ENCODE data around the gene SLC7A8.

- TF ChIP-seq SETDB1 (IDR thresholded peaks at IDR 0.05; ENCODE audit: insufficient read length, low read length) (no peak), CTCF (tag by site-specific recombination; IDR thresholded peaks at IDR 0.05) (no peak), ZNF274 (IDR thresholded peaks at IDR 0.05; ENCODE audit: low read length) (no peak), ZNF274 (tag by site-specific recombination; IDR thresholded peaks at IDR 0.05; ENCODE audit: borderline replicate concordance) (no peak), ZNF580 (tag by site-specific recombination; IDR thresholded peaks at IDR 0.05) (no peak), ZSCAN23 (tag by site-specific recombination; IDR thresholded peaks at IDR 0.05) (no peak), YY1 (tag by site-specific recombination; IDR thresholded peaks at IDR 0.05) (no peak), BCL11A (tag by site-specific recombination; IDR thresholded peaks at IDR 0.05; ENCODE audit: low read depth) (no peak)
Measured at GRCh38 chr14:23105348-23105824, 78.1 kb downstream of the SLC7A8 start.
